GM23338 (cell line): Measurements from ENCODE around the gene SLC2A9.

Source experiments
- CTCF ChIP-seq, 2 experiments: fragments of 200-600 bp in 1 of 2; sonication (generic) in 1 of 2; conservative IDR thresholded peaks; 2 replicates each; pipeline versions ENCODE4 v1.5.1 to v1.6.1; 2016 to 2017; ENCODE audit warnings: antibody characterized with exemption in 2 of 2, low read depth in 2 of 2, mild to moderate bottlenecking in 2 of 2, moderate library complexity in 1 of 2
- EZH2 ChIP-seq: fragments of 200-600 bp; sonication (generic); IDR thresholded peaks from one replicate; pipeline ENCODE4 v1.8.0; 2017; ENCODE audit warnings: antibody characterized with exemption, mild to moderate bottlenecking, low read depth; ENCODE audit not compliant: unreplicated experiment
- EZH2phosphoT487 ChIP-seq: fragments of 200-600 bp; sonication (generic); IDR thresholded peaks from one replicate; pipeline ENCODE4 v1.8.1; 2018; ENCODE audit warnings: antibody characterized with exemption; ENCODE audit not compliant: unreplicated experiment
- POLR2AphosphoS5 ChIP-seq: IDR thresholded peaks from 2 replicates; pipeline ENCODE4 v1.6.1; 2016; ENCODE audit warnings: antibody characterized with exemption, low read depth
- REST ChIP-seq: IDR thresholded peaks from one replicate; pipeline ENCODE4 v1.6.1; 2018; ENCODE audit warnings: antibody characterized with exemption; ENCODE audit not compliant: unreplicated experiment

- TF ChIP-seq POLR2AphosphoS5 (no peak), CTCF (conservative IDR thresholded peaks at IDR 0.05; ENCODE audit: low read depth in 2 of 2) (no peak), EZH2phosphoT487 (no peak), EZH2 (no peak), REST (no peak)
Measured at GRCh38 chr4:10045481-10045880, 24.2 kb upstream of the SLC2A9 start.
